Upper lobe of left lung (tissue), 4 donors: ENCODE results near the gene PLB1.

Source experiments
- CTCF ChIP-seq, 6 experiments: fragments of 450-650 bp in 4 of 6; fragments of 200-600 bp in 2 of 6; sonication (generic) in 2 of 6; IDR thresholded peaks; one replicate each; pipeline ENCODE4 v1.5.1; 2016 to 2019; ENCODE audit warnings: antibody characterized with exemption in 6 of 6
- EP300 ChIP-seq, 4 donors: sonication (generic); formaldehyde crosslinking; IDR thresholded peaks; one replicate each; pipeline ENCODE4 v1.5.1; 2017; ENCODE audit warnings: antibody characterized with exemption in 4 of 4, control low read depth in 2 of 4

DNA sequence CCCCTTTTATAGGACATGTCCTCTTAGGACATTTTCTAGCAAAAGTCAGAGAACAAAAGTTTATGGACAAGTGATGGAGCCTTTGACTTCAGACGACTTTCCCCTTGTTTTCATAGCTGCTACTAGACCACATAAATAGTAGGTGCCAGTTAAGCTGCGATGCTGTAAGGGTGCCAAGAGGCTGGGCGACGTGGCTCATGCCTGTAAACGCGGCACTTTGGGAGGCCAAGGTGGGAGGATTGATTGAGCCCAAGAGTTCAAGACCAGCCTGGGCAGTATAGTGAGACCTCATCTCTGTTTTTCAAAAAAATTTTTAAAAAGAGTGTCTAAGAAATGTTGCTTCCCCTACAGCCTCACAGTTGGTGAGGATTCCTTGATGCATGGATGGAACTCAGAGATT, 2.2 kb upstream of the PLB1 start:
- TF ChIP-seq CTCF (IDR thresholded peaks at IDR 0.05) (no peak), EP300 (IDR thresholded peaks at IDR 0.05) (no peak)
